Stimulated activated CD4-positive, alpha-beta T cell treated with anti-CD3 and anti-CD28 coated beads, TNF-alpha, amount 100 ng/mL, for 4 hours (primary cell): ENCODE results near the gene TMEM221.

ENCODE experiments used
- DNase-seq, 3 experiments: peaks; one replicate each; pipeline ENCODE4 v3.0.0-alpha.2; 2020; ENCODE audit warnings: low read depth in 3 of 3

The TMEM221 gene

DNA sequence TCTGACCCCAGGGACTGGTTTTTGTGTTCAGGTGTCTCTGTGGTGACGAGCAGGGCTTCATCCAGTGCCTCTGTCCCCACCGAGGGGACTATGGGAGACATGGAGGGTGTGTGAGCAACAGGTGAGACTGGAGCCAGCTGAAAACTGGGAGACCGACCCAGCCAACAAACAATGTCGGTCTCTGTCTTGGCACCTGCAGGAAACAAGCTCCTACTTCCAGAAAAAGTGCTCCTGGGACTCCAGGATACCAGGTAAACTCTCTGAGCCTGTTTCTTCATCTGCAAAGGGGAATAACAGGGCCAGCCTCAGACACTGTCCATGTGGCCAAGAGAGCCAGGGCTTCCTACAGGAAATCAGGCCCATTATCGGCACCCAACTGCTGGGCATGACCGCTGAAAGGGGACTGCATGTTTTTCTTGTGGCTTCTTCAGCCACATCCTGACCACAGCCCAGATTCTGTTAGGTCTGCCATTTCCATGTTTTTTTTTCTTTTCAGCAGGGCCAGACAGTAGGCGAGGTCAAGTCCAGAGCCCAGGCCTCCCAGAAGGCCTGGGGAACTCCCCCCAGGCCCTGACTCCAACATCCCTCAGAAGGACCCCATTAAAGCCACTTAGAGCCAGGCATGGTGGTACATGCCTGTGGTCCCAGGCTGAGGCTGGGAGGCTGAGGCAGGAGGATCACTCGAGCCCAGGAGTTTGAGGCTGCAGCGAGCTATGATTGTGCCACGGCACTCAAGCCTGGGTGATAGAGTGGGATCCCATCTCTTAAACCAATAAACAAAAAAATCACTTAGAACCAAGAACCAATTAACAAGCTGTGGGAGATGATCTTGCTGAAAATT lies 42.2 kb downstream of the TMEM221 start:
- no peak for DNase-seq

DNA sequence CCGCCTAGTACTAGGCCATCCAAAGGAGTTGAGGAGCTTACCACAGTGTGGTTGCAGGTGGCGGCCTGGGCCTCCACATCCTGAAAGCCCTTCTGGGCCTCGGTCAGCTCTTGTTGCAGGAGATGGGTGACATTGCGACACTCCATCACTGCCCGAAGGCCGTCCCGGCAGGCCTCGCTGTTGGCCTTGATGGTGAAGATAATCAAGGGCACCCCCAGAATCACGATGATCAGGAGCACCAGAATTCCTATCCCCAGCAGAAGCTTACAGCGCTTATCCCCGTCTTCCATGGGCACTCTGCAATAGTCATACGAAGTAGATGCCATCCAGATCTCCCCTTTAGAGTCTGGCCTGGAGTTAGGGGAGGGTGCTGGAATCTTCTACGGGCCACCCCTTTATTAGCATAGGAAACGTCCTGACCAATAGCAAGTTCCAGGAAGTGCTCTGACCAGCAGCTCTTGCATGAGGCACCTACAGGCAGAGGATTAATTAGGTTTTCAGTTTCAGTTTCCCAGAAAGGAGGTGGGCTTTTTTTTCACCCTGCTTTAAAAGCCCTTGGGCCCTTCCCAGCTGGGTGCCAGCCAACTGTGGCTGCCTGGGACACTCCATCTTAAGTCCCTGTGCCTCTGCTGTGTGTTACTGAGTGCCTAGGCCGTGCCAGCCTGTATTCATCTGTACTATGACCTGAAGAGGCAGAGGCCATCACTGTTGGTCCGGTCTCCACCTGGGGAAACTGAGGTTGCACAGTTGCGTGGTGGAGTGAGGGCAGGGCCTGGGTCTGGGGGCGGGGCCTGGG lies 43.0 kb downstream of the TMEM221 start, which contains the start of gene BST2:
Gene BST2 (minus strand): TSS at position 381 of the 796 bp plus-strand sequence. CDS start 55 bp downstream, at position 326.
- peak in 1 of 3 experiments; percentile 29 for DNase-seq

DNA sequence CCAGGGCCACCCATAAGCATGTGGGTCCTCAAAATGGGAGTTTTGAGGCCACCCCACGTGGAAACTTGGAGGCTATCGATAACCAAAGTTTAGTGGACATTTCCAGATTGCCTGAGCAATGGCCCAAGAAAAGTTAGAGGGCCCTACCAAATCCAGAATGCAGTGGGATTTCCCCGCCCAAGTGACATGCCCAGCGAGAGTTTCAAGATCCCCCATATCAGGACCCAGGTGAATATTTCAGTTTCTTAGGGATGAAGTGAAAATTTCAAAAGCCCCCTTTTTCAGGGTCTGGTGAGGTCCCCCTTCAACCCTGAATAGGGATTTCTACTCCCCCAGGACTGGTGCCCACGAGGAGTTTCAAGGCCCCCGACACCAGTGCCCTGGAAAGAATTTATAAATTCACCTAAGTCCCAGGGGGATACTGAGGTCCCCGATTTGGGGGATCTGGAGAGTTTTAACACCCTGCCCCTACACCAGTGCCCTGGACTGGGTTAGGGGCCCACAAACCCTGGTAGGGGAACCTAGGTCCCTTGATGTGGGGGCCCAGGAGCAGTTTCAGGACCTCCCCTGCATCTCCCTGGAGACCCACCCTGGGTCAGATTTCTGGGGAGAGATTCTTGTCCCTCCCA lies 43.7 kb downstream of the TMEM221 start:
- no peak for DNase-seq

DNA sequence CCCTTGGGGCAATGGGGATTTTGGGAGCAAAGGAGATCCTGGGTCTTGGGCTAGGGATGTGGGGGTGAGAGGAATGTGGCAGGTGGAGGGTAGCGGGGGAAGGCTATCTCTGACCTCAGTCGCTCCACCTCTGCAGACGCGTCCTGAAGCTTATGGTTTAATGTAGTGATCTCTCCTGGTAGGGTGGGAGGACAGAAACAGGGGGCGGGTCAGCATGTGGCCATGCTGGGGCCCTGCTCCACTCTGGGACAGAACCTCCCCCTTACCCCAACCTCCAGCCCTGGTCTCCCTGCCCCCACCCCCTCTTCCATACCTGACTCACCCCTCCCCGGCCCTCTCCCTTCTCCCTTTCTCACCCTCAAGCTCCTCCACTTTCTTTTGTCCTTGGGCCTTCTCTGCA lies 44.5 kb downstream of the TMEM221 start:
- no peak for DNase-seq

DNA sequence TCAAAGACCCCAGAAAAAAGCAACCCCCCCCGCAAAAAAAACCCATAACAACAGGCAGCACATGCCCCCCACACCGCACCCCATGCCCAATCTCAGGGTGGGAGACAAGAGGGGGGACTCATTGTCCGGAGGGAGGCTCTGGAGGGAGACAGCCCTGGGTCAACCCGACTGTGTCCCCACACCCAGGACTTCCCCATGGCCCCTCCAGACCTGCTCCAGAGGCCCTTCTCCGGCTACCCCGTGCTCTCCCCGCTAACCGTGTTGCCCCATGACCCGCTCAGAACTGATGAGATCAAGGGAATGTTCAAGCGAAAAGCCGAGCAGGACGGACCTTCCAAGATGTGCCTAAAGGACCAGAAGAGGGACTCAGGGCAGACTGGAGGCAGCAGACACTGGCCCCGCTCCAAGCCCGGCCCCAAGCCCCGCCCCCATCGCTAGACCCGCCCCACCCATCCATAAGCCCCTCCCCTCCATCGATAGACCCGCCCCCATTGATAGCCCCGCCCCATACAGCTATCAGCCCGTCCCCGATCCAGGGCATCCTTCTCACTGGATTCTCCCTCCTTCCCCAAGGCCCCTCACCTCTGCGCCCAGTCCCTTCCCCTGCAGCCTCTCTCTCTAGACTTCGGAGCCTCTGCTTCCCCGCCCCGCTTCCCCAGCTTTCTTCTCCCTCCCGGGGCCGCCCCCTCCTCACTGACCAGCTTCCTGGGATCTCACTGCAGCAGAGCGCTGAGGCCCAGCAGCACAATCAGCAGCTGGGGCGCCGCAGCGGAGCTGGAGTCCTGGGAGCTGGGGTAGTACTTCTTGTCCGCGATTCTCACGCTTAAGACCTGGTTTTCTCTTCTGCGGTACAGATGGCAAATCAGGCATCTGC lies 45.2 kb downstream of the TMEM221 start:
- no peak for DNase-seq

DNA sequence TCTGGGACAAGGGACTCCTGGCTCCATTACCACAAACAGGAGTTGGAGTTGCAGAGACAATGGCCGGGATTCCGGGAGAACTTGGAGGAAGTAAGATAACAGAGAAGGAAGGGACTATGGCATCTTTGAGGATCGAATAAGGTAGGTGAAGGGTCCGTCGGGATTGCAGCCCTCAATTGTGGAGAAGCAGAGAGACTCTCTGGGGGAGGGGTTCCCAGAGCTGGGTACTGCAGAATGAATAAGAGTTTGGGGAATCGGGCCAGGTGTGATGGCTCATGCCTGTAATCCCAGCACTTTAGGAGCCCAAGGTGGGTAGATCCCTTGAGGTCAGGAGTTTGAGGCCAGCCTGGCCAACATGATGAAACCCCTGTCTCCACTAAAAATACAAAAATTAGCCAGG lies 46.8 kb downstream of the TMEM221 start:
- no peak for DNase-seq

DNA sequence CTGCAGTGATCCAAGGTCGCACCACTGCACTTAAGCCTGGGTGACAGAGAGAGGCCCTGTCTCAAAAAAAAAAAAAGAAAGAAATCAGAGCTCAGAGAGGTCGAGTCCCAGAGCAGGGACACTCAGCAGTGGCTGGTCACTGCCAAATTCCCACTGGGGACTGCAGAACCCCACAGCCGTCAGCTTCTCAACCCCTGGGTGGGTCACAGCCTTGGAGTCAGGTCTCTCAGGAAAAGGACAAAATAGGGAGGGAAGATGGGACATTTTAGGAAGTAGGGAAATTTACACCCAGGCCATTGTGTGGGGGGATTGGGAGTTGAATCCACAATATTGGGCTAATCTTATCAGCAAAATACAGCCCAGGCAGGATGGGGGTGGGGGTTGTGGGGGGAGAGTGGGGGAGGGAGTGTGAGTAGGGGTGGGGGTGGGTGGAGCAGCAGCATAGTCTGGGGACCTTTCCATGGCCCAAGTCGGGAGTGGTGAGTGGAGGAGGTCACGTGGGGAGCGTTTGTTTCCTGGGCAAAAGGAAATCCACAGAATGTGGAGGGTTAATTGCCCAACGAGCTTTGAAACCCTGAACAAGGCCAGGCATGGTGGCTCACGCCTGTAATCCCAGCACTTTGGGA lies 49.5 kb downstream of the TMEM221 start:
- DNase-seq, result no peak

DNA sequence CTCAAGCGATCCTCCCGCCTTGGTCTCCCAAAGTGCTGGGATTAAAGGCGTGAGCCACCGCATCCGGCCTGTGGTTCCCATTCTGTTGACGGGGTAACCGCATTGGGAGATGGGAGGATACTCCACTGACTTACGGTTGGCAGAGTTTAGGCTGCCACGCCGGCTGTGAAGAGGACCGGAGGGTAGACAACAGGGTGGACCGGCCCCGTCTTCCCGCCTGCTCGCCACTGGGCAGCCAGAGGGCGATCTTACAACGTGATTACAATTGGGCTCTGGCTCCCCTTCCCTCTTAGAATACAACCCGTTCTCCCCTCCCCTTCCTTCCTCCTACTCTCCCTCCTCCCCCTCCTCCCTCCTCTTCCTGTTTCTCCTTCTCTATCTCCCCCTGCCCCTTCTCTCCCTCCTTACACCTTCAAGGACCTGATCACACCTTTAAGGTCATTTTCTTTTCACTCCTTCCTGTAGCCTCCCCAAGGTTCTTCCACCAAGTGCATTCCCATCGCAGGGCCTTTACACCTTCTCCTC lies 53.5 kb downstream of the TMEM221 start:
- DNase-seq, result peak; percentile 47 to 61 (median 48)

DNA sequence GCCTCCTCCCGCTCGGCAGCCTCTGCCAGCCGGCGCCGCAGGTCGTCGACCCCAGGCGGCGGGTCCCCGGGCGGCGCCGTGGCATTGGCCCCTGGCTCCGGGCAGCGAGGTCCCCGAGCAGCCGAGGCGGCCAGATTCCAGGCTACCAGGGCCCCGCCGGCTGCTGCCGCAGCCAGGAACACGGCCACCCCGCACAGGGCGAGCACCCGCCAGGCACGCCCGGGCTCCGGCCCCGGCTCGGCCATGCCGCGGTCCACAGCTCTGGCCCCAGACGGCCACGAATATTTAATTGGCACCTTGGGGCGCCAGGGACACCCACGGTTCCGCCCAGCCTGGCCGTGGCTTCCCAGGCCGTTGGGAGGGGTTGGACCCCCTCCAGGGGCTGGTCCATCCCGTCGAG lies 54.6 kb downstream of the TMEM221 start, which contains the start of gene CCDC194:
Gene CCDC194 (minus strand): TSS at position 283 of the 400 bp plus-strand sequence. CDS start 38 bp downstream, at position 245.
- no peak for DNase-seq

DNA sequence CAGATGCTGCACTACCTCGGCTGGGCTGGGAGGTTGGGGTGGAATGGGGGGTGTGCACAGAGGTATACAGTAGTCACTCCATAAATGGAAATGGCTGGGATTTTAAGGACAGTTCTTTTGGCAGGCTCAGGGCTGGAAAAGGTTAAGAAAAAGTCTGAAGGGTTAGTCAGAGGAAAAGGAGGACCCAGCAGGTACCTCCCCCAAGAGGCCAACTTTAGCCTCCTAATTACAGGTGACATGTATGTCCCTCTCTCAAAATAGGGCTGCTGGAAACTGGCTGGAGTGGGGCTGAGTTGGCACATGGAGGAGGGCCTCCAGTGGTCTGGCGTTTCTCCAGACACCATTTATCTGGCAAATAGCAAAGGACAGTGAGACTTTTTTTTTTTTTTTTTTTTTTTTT lies 55.5 kb downstream of the TMEM221 start:
- DNase-seq, result no peak

DNA sequence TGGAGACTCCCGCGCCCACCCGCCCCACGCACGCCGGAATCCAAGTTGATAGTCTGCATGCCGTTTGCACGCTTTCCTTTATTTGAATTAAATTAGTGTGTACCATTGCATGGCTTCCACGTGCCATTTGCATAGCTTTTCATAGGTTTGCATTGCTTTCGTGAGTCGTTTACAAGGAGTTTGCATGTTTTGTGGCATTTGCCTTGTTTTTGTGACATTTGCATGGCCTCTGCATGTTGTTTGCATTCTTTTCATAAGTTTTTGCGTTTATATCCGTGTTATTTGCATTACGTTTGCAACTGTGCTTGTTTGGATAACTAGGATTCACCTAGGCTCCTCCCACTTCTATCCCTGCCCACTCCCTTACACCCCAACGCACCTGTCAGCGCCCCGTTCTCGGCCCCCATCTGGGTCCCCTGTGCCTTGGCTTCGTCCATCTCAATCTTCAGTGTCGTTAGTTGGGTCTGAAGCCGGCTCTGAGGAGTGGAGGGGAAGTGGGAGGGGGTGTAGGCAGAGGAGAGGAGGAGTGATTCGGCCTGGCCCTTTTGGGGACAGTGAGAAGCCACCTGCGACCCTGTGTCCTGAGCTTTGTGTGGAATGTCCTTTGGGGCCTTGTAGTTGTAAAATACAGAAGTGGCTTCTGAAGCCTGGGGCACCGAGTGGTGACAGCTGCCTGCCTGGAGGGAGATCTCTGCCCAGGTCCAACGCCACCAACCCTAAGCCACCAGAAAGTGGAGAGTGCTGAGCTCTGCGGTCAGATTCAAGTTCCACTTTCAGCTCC lies 56.9 kb downstream of the TMEM221 start:
- DNase-seq, result no peak

DNA sequence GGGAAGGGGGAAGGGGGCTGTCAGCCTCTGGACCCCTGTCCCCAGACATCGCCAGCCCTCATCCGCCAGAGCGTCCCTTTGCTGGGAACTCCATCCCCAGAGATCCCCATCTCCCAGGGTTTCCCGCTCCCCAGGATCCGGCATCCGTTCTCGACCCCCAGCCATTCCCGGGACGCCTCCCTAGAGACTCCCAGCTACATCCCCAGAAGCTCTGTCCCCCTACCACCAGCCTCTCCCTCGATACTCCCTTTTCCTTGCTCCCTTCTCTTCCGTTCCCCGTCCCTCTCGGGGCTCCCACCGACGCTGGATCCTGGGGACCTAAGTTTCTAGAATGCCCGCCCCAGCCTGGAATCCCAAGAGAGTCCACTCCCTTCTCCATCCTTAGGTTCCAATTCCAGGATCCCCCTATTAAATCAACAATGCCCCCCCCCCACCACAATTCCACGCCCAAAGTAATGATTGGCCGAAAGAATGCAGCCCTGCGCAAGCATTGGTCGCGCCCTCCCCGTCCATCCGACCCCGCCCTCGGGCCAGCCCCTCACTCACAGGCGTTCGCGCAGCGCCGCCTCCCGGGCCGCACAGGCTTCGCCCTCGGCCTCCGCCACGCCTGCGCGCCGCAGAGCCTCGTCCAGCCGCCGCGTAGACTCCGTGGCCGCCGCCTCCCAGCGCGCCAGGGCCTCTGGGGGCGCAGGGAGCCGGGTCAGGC lies 57.6 kb downstream of the TMEM221 start:
- peak; percentile 72 to 87 (median 77) for DNase-seq

DNA sequence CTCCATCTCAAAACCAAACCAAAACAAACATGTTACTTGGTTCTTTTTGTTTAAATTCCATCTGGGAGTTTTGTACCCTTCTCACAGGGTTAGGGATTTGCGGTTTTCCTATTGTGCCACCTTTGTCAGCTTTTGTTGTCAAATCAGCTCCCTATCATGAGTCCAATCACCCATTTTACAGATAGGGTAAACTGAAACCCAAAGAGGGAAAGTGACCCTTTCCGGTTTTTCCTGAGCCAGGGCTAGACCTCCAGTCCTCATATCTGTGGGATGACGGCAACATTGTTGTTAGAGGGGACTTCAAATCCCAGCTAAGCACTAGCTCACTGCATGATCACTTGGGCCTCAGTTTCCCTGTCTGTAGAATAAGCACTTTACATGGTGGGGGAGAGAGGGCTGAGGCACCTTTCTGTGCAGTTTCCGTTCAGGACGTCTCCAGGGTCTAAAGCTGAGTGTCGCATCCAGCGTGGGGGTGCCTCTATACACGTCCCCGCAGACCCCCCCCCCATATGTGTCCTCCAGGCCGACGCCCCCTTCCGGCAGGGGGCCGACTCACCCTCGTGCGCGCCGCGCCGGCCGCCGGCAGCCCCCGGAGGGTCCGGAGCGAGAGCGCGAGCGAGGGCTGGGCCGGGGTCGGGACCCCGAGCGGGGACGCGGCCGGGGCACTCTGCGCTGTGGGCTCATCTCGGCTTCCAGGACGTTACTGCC lies 58.4 kb downstream of the TMEM221 start:
- DNase-seq, result no peak

DNA sequence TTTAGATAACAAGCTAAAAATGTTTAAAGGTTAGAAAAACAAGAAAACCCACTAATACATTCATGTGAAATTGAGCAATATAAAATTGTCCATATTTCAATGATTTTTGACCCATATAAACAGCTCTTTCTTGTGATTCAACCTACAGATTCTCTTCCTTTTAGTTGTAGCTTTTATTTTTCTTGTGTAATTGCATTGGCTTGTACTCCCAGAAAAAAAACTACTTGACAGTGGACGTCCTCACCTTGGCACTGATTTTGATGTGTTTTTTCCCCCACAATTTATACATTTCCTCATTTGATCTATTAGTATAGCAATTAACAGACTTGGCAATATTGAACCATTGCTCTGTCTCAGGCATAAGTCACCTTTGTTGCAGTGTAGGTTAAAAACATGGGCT lies 59.2 kb downstream of the TMEM221 start:
- DNase-seq, result no peak

DNA sequence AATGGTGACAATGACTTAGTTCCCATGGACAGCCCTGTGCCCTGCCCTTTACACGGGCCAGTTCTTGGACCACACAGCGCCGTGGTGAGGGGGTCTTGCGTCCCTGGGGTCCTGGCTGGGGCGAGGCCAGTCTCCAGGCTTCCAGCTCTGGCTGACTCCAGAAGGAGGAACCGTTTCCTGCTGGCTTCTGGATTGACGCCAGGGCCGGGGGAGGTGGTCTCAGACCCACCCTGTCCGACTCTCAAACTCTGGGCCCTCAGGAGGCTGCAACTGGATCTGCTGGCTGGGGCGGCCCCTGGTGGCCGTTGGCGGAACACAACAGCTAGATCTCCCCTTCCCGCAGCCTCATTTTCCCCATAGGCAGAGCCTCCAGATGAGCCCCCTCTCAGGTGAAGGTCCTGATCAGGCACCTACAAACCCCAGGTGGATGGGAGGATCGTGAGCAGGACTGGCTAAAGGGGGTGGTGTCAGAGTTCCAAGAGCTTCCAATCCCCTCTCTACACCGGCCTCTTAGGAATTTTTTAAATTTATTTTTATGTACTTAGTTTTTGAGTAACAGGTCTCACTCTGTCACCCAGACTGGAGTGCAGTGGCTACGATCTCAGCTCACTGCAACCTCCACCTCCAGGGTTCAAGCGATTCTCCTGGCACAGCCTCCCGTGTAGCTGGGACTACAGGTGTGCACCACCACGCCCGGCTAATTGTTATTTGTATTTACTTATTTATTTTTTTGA lies 62.4 kb downstream of the TMEM221 start:
- DNase-seq, result peak; percentile 41 to 44 (median 42)
